Panc1 (cell line): ENCODE data around the gene COPB2. TPM values are rescaled to one million over a fixed set of nuclear protein-coding genes. Genes with fewer than 3 reads are reported as not detected.

ENCODE experiments used
- ATAC-seq: fragments of 200-7000 bp; cut with Tn5 transposase; 2 replicates; pipeline ENCODE4 v1.9.1; 2020; ENCODE audit warnings: mild to moderate bottlenecking, moderate library complexity
- BruUV-seq: library from RNA; stranded (reverse); fragments of 400-500 nt; replicated peaks from 2 replicates; lab custom pipeline; 2021; lab: Mats Ljungman, UMichigan
- CTCF ChIA-PET: fragments of 300-600 bp; sonication (Branson Sonifier 250); formaldehyde crosslinking; loops from one replicate; lab custom pipeline; 2022; ENCODE audit warnings: antibody characterized with exemption; lab: Charles Lee
- POLR2A ChIA-PET: fragments of 300-600 bp; sonication (Branson Sonifier 250); formaldehyde crosslinking; loops from one replicate; lab custom pipeline; 2022; ENCODE audit warnings: antibody characterized with exemption; lab: Charles Lee
- DNase-seq: peaks from one replicate; pipeline ENCODE4 v3.0.0-alpha.2; 2010; ENCODE audit warnings: low read depth, low spot score
- H3K27ac ChIP-seq: 2 replicates; pipeline ENCODE4 v1.5.1; 2011; ENCODE audit warnings: mild to moderate bottlenecking, low read length, inconsistent platforms
- H3K27me3 ChIP-seq: fragments of 200-500 bp; sonication (Bioruptor generic); 2 replicates; pipeline ENCODE4 v1.6.0; 2014; ENCODE audit warnings: low read length, inconsistent platforms; ENCODE audit not compliant: control insufficient read depth, insufficient read depth
- H3K36me3 ChIP-seq: fragments of 200-500 bp; sonication (Bioruptor generic); 2 replicates; pipeline ENCODE4 v1.5.1; 2014; ENCODE audit warnings: inconsistent platforms, mild to moderate bottlenecking, low read length, moderate library complexity; ENCODE audit not compliant: control insufficient read depth, insufficient read depth
- H3K4me1 ChIP-seq: 2 replicates; pipeline ENCODE4 v1.5.1; 2011; ENCODE audit warnings: inconsistent platforms, mild to moderate bottlenecking, low read length, moderate library complexity; ENCODE audit not compliant: control insufficient read depth, insufficient read depth
- H3K4me3 ChIP-seq, 2 experiments: 2 replicates each; pipeline ENCODE4 v1.5.1; 2011 to 2012; ENCODE audit warnings: low read depth in 2 of 2, low read length in 2 of 2, mild to moderate bottlenecking in 2 of 2, inconsistent platforms in 1 of 2, moderate library complexity in 1 of 2
- H3K9me3 ChIP-seq: fragments of 200-500 bp; sonication (Bioruptor generic); 2 replicates; pipeline ENCODE4 v1.5.1; 2014; ENCODE audit warnings: low read depth, mild to moderate bottlenecking, inconsistent platforms, low read length, moderate library complexity; ENCODE audit not compliant: control insufficient read depth, insufficient read depth
- POLR2AphosphoS5 ChIP-seq: IDR thresholded peaks from 2 replicates; pipeline ENCODE4 v1.6.1; 2012; ENCODE audit warnings: mild to moderate bottlenecking, low read depth, low read length, moderate library complexity
- SIN3A ChIP-seq: IDR thresholded peaks from 2 replicates; pipeline ENCODE4 v1.6.1; 2012; ENCODE audit warnings: low read depth, mild to moderate bottlenecking, low read length, moderate library complexity, borderline replicate concordance; ENCODE audit not compliant: insufficient read depth
- TCF7L2 ChIP-seq: IDR thresholded peaks from 2 replicates; pipeline ENCODE4 v1.6.1; 2011; ENCODE audit warnings: mild to moderate bottlenecking, low read depth, low read length, inconsistent platforms
- in situ Hi-C: cut with HindIII; loops from 2 replicates; pipeline ENCODE4 v1.10.0; 2016; ENCODE audit warnings: low sequenced_read_pairs, low pct_unique_long_range_greater_than_20kb
- intact Hi-C: fragments of 100-400 bp; cut with micrococcal nuclease; formaldehyde crosslinking; loops from one replicate; pipeline ENCODE4 v1.10.0; 2022; ENCODE audit not compliant: unreplicated experiment
- total RNA-seq: library from RNA; stranded (reverse); gene quantifications from one replicate; pipeline ENCODE4 v1.2.1, GENCODE V29; 2021; ENCODE audit not compliant: unreplicated experiment
- TF ChIP-seq, protein P1 (sequence below), 2 experiments: IDR thresholded peaks; 2 replicates each; pipeline ENCODE4 v1.6.1; 2011 to 2012; ENCODE audit warnings: low read depth in 2 of 2, control low read depth in 1 of 2, low read length in 1 of 2, mild to moderate bottlenecking in 1 of 2, moderate library complexity in 1 of 2; ENCODE audit not compliant: insufficient read depth in 1 of 2
- TF ChIP-seq, protein P2 (sequence below): fragments of 450-650 bp; IDR thresholded peaks from 2 replicates; pipeline ENCODE4 v1.5.1; 2017; ENCODE audit warnings: mild to moderate bottlenecking

The COPB2 gene
- total RNA-seq, 1 experiment from 2014 or later, result 150 TPM

DNA sequence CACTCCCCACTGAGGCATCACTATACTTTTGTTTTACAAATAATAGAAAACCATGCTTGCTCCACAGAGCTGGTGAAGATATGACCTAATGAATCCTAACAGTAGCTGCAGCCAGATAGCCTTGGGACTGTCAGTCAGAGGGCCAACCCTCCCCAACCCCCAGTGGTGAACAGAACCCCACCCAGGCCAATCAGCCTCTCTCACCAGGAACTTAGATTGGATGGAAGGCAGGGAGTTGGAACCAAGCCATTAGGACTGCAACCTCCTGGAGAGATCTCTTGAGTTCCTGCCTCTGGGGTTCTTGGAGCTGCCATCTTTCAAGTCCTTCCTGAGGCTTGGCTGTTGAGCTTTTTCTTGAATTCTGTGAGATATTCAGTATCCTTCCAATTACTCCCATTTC is 48.7 kb downstream of the COPB2 start:
- in situ Hi-C loops (no loop called here), intact Hi-C loops (no loop called here)
- no TSS peak for BruUV-seq

DNA sequence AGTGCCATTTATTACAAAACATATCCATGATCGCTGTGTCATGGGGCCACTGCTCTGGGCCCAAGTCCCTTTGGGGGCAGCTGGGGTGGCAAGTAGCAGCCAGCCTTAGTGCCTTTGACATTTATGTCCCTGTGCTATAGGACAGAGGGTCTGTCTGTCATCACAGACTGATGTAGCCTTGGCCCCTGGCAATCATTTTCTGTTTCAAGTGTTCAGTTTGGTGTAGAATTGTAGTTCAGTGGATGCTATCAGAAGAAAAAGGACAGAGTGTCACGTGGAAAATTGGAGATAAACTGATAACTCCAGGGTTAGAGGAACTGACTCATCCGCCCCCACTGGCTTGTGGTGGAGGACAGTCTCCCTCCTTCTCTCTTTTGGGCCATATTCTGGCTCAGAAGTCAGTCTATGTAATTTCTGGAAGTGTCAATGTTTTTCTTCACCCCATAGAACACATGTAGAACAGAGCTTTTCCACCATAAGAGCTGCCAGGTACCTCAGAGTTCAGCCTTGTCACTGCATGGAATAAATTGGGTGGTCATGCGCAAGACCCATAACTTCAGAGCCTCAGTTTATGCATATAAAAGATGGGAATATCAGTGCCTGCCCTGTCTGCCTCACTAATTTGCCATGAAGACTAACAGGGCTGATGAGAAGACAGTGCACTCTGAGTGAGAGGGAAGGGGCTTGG is 50.1 kb downstream of the COPB2 start:
- Histone ChIP-seq H3K27me3 (peaks cover 2% of the 10 kb centered on the region; the same call in 1 of the 2 replicates), H3K27ac (no peak overlapping the region), H3K9me3 (no peaks in the 10 kb centered on the region), H3K36me3 (no peaks in the 10 kb centered on the region; the same call in 1 of the 2 replicates), H3K4me3 (no peak overlapping the region), H3K4me1 (no peaks in the 10 kb centered on the region)
- TF ChIP-seq TCF7L2 (no peak), SIN3A (no peak), POLR2AphosphoS5 (no peak)
- TF ChIP-seq, protein P1, sequence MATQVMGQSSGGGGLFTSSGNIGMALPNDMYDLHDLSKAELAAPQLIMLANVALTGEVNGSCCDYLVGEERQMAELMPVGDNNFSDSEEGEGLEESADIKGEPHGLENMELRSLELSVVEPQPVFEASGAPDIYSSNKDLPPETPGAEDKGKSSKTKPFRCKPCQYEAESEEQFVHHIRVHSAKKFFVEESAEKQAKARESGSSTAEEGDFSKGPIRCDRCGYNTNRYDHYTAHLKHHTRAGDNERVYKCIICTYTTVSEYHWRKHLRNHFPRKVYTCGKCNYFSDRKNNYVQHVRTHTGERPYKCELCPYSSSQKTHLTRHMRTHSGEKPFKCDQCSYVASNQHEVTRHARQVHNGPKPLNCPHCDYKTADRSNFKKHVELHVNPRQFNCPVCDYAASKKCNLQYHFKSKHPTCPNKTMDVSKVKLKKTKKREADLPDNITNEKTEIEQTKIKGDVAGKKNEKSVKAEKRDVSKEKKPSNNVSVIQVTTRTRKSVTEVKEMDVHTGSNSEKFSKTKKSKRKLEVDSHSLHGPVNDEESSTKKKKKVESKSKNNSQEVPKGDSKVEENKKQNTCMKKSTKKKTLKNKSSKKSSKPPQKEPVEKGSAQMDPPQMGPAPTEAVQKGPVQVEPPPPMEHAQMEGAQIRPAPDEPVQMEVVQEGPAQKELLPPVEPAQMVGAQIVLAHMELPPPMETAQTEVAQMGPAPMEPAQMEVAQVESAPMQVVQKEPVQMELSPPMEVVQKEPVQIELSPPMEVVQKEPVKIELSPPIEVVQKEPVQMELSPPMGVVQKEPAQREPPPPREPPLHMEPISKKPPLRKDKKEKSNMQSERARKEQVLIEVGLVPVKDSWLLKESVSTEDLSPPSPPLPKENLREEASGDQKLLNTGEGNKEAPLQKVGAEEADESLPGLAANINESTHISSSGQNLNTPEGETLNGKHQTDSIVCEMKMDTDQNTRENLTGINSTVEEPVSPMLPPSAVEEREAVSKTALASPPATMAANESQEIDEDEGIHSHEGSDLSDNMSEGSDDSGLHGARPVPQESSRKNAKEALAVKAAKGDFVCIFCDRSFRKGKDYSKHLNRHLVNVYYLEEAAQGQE (IDR thresholded peaks at IDR 0.05; ENCODE audit: insufficient read depth in 1 of 2, low read depth in 2 of 2, low read length in 1 of 2), result no peak
- TF ChIP-seq, protein P2, sequence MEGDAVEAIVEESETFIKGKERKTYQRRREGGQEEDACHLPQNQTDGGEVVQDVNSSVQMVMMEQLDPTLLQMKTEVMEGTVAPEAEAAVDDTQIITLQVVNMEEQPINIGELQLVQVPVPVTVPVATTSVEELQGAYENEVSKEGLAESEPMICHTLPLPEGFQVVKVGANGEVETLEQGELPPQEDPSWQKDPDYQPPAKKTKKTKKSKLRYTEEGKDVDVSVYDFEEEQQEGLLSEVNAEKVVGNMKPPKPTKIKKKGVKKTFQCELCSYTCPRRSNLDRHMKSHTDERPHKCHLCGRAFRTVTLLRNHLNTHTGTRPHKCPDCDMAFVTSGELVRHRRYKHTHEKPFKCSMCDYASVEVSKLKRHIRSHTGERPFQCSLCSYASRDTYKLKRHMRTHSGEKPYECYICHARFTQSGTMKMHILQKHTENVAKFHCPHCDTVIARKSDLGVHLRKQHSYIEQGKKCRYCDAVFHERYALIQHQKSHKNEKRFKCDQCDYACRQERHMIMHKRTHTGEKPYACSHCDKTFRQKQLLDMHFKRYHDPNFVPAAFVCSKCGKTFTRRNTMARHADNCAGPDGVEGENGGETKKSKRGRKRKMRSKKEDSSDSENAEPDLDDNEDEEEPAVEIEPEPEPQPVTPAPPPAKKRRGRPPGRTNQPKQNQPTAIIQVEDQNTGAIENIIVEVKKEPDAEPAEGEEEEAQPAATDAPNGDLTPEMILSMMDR, result no peak
- ATAC-seq (no peak), DNase-seq (no peak)
- BruUV-seq, result no TSS peak
- intact Hi-C loops (no loop called here), in situ Hi-C loops (no loop called here)
- ChIA-PET POLR2A (no interaction called here), CTCF (no interaction called here)

More for the DNA sequence above, 48.7 kb downstream of the COPB2 start:
- Histone ChIP-seq H3K4me3 (no peak overlapping the region), H3K36me3 (no peaks in the 10 kb centered on the region; the same call in 1 of the 2 replicates), H3K4me1 (peaks cover 7% of the 10 kb centered on the region; the same call in 1 of the 2 replicates), H3K9me3 (no peaks in the 10 kb centered on the region), H3K27ac (no peak overlapping the region), H3K27me3 (peaks cover 2% of the 10 kb centered on the region; the same call in 1 of the 2 replicates)
- TF ChIP-seq POLR2AphosphoS5 (no peak), SIN3A (no peak), TCF7L2 (no peak)
- TF ChIP-seq, protein P1 (IDR thresholded peaks at IDR 0.05; ENCODE audit: insufficient read depth in 1 of 2, low read depth in 2 of 2, low read length in 1 of 2), result no peak
- TF ChIP-seq, protein P2, result no peak
- ATAC-seq (no peak), DNase-seq (no peak)
- ChIA-PET POLR2A (no interaction called here), CTCF (no interaction called here)
